ENCODE data around the gene SGO2.

The SGO2 gene

DNA sequence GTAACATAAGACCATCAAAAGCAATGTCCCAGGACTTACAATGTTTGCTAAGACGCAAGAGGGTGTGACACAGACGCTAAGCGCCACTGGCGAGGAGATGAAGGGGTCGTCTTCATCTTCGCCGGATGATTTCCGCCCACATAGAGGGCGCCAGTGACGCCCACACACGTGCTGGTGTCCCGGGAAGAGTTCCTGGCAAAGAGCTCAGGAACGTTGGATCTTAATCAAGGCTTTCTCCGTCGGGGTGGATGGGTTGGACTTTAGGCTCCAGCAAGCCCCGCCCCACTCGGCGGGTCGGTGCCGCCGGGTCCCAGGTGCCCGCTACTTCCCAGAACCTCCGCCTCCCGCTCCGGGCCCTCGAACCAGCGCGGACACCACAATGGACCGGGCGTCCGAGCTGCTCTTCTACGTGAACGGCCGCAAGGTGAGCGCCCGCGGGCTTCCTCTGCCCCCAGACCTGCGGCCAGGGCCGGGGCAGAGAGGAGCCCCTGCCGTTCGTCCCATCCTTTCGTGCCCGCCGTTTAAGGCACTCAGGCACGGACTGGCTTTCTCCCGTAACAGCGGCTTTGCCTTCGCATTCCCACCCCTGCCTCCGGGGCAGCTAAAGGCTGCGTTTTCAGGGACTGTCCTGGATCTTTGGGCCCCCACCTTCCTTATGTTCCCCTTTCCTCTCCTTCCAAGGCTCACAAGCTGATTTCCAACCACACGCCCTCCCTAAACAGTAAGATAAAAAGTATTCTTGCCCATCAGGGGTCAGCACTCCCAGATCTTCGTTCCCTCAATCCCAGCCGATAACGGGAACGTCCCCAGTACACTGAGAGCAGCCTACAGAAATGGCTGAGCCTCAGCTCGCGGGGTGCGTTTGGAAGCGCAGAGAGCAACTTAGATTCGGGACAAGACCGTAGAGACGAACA lies 60.0 kb downstream of the SGO2 start, which contains the start of gene AOX1:
AOX1 (plus strand) TSS at position 285 of the 914 bp plus-strand sequence; CDS start at position 380, 95 bp downstream.
- TF ChIP-seq, protein P1, sequence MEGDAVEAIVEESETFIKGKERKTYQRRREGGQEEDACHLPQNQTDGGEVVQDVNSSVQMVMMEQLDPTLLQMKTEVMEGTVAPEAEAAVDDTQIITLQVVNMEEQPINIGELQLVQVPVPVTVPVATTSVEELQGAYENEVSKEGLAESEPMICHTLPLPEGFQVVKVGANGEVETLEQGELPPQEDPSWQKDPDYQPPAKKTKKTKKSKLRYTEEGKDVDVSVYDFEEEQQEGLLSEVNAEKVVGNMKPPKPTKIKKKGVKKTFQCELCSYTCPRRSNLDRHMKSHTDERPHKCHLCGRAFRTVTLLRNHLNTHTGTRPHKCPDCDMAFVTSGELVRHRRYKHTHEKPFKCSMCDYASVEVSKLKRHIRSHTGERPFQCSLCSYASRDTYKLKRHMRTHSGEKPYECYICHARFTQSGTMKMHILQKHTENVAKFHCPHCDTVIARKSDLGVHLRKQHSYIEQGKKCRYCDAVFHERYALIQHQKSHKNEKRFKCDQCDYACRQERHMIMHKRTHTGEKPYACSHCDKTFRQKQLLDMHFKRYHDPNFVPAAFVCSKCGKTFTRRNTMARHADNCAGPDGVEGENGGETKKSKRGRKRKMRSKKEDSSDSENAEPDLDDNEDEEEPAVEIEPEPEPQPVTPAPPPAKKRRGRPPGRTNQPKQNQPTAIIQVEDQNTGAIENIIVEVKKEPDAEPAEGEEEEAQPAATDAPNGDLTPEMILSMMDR (IDR thresholded peaks at IDR 0.05; ENCODE audit: unreplicated experiment in 3 of 3): no peak
- Mint-ChIP-seq H3K36me3 (ENCODE audit: low read depth) (no peaks in the 10 kb centered on the region), H3K4me1 (peaks cover 5% of the 10 kb centered on the region), H3K27ac (peak within 1 kb of the TSS in 1 of 3 experiments; percentile 8), H3K4me3 (peak within 1 kb of the TSS; percentile 83 to 88 (median 86)), H3K27me3 (ENCODE audit: low read depth) (peaks cover 27% of the 10 kb centered on the region), H3K9me3 (no peaks in the 10 kb centered on the region)

DNA sequence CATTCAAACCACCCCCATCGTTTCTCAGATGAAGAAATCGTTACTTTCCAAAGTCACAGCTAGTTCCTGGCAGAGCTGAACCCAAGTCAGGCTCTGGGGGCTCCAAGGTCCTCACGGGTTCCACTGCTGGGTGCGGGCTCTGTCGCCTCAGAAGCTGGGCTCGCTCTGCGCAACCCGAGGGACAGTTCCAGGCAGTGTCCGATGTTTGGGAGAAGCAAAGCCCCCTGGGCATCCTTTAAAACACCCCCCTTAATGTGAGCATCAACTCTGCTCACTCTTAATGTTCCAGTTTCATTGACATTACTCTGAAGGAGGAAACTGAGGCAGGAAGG lies 60.6 kb downstream of the SGO2 start:
- Mint-ChIP-seq H3K4me3 (peak overlapping the region; percentile 83 to 88 (median 86)), H3K27ac (no peak overlapping the region), H3K4me1 (peaks cover 5% of the 10 kb centered on the region), H3K27me3 (ENCODE audit: low read depth) (peaks cover 27% of the 10 kb centered on the region), H3K36me3 (ENCODE audit: low read depth) (no peaks in the 10 kb centered on the region), H3K9me3 (no peaks in the 10 kb centered on the region)
- TF ChIP-seq, protein P1 (IDR thresholded peaks at IDR 0.05; ENCODE audit: unreplicated experiment in 3 of 3): no peak

DNA sequence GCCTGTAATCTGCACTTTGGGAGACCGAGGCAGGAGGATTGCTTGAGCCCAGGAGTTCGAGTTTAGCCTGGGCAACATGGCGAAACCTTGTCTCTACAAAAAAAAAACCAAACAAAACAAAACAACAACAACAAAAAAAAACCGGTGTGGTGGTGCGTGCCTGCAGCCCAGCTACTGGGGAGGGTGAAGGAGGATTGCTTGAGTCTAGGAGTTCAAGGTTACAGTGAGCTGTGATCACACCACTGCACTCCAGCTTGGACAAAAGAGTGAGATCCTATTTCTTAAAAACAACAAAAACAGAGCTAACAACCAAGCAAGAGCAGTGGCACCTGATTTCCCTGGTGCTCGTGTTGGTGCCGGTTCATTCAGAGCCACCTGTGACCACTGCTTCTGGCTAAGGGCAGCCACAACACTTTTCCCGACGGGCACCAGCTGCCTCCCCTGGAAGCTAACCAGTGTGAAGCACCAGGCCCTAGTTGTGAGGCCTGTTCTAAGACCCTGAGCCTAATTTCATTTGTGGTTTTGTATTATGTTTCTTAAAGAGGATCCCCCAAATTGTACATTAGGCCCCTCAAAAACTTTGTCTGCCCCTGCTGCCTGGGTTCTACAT lies 61.1 kb downstream of the SGO2 start:
- H3K4me1 Mint-ChIP-seq: peaks cover 5% of the 10 kb centered on the region
- TF ChIP-seq, protein P1 (IDR thresholded peaks at IDR 0.05; ENCODE audit: unreplicated experiment in 3 of 3): no peak
- H3K27me3 Mint-ChIP-seq (ENCODE audit: low read depth): peaks cover 27% of the 10 kb centered on the region
- no peaks in the 10 kb centered on the region for H3K36me3 Mint-ChIP-seq (ENCODE audit: low read depth)
- H3K27ac Mint-ChIP-seq: no peak overlapping the region
- H3K4me3 Mint-ChIP-seq: peak overlapping the region in 1 of 3 experiments; percentile 8
- H3K9me3 Mint-ChIP-seq: no peaks in the 10 kb centered on the region

DNA sequence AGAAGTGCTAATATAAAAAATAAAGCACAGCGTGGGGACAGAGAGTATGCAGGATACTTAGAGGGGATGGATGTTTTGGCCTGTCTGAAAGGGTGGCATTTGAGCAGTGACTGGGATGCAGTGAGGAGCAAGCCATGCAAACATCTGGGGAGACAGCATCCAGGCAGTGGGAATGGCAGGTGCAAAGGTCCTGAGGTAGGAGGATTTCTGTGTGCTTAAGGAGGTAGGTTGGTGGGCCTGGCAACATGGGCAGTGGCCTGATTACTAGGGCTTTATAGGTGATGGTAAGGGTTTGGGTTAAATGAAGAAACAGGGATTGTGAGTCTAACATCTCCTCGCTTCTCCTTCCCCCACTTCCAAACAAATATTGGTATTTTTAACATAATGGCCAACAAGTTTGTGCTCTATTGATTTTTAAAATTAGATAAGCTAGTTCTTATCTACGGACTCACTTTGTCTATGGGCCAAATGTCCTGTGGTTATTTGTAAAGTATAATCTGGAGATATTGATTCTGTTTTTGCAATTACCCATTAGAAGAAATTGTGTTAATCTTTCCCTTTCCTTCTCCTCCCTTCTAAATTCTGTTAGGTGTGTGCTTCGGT lies 62.2 kb downstream of the SGO2 start:
- TF ChIP-seq, protein P1 (IDR thresholded peaks at IDR 0.05; ENCODE audit: unreplicated experiment in 3 of 3): no peak
- Mint-ChIP-seq H3K27ac (no peak overlapping the region), H3K4me3 (no peak overlapping the region), H3K9me3 (no peaks in the 10 kb centered on the region), H3K36me3 (ENCODE audit: low read depth) (no peaks in the 10 kb centered on the region), H3K27me3 (ENCODE audit: low read depth) (peaks cover 27% of the 10 kb centered on the region), H3K4me1 (peaks cover 5% of the 10 kb centered on the region)

DNA sequence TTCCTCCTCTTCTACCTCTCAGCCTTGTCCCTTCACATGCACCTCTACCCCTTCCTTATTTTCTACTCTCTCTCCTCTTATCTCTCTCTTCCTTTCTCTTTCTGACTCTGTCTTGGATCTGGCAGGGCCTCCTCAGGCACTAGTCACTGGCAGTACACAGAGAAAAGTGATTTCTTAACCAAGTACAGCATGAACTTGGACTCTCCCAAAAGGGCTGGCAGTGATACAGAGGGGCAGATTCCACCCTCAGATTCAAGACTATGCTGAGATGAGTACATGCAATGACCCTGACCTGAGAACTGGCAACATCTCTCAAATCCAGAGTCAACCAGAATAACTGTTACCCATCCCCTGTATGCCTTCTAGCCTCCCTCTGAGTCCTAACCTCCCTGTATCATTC lies 64.1 kb downstream of the SGO2 start:
- Mint-ChIP-seq H3K9me3 (no peaks in the 10 kb centered on the region), H3K4me1 (peaks cover 5% of the 10 kb centered on the region), H3K27me3 (ENCODE audit: low read depth) (peaks cover 27% of the 10 kb centered on the region), H3K27ac (no peak overlapping the region), H3K4me3 (no peak overlapping the region), H3K36me3 (ENCODE audit: low read depth) (no peaks in the 10 kb centered on the region)
- TF ChIP-seq, protein P1 (IDR thresholded peaks at IDR 0.05; ENCODE audit: unreplicated experiment in 3 of 3): no peak
